SK-N-SH (cell line): ENCODE measurements around the gene DLK2. TPM values are rescaled to one million over a fixed set of nuclear protein-coding genes. Genes with fewer than 3 reads are reported as not detected.

Experiments
- CTCF ChIA-PET: fragments of 300-600, 350-600 bp; formaldehyde crosslinking; extraction: SDS; loops from one replicate; lab custom pipeline; 2021; lab: Yijun Ruan, JAX
- POLR2A ChIA-PET: fragments of 350-600 bp; sonication (Branson Sonifier 250); formaldehyde crosslinking; extraction: SDS; loops from one replicate; lab custom pipeline; 2020; ENCODE audit warnings: antibody characterized with exemption, inconsistent platforms; lab: Yijun Ruan, JAX
- DNase-seq: peaks from one replicate; pipeline ENCODE4 v3.0.0; 2012
- H2AFZ ChIP-seq: fragments of 200-600 bp; sonication (generic); 2 replicates; pipeline ENCODE4 v1.8.1; 2016; ENCODE audit warnings: antibody characterized with exemption, mild to moderate bottlenecking, low read depth
- H3F3A ChIP-seq: fragments of 200-600 bp; sonication (generic); replicated peaks from 2 replicates; pipeline ENCODE3; 2016; ENCODE audit warnings: antibody characterized with exemption, mild to moderate bottlenecking; ENCODE audit not compliant: insufficient read depth
- H3K27ac ChIP-seq, 2 experiments: fragments of 200-500 bp in 1 of 2; fragments of 200-600 bp in 1 of 2; sonication (Bioruptor generic) in 1 of 2; sonication (generic), shearing (Covaris generic) in 1 of 2; 2 replicates each; pipeline versions ENCODE4 v1.5.1 to v1.6.1; 2014 to 2016; ENCODE audit warnings: low read depth in 2 of 2, inconsistent platforms in 1 of 2, low read length in 1 of 2, mild to moderate bottlenecking in 1 of 2, mixed read lengths in 1 of 2
- H3K27me3 ChIP-seq: fragments of 200-600 bp; sonication (generic), shearing (Covaris generic); 2 replicates; pipeline ENCODE4 v1.6.1; 2016; ENCODE audit warnings: mixed run types; ENCODE audit not compliant: insufficient read depth
- H3K36me3 ChIP-seq, 2 experiments: fragments of 200-500 bp in 1 of 2; fragments of 200-600 bp in 1 of 2; sonication (Bioruptor generic) in 1 of 2; sonication (generic) in 1 of 2; replicated peaks in 1 of 2; 2 replicates each; pipeline versions ENCODE3 to v1.5.1; 2014 to 2016; ENCODE audit warnings: low read length in 1 of 2, mild to moderate bottlenecking in 1 of 2; ENCODE audit not compliant: insufficient read depth in 2 of 2, control insufficient read depth in 1 of 2
- H3K4me1 ChIP-seq, 2 experiments: fragments of 200-500 bp in 1 of 2; fragments of 200-600 bp in 1 of 2; sonication (Bioruptor generic) in 1 of 2; sonication (generic), shearing (Covaris generic) in 1 of 2; 2 replicates each; pipeline versions ENCODE4 v1.5.1 to v1.6.1; 2014 to 2016; ENCODE audit warnings: low read depth in 1 of 2, low read length in 1 of 2, mixed run types in 1 of 2; ENCODE audit not compliant: insufficient read depth in 2 of 2, control insufficient read depth in 1 of 2
- H3K4me2 ChIP-seq: fragments of 200-600 bp; sonication (generic), shearing (Covaris generic); 2 replicates; pipeline ENCODE4 v1.6.1; 2017; ENCODE audit warnings: mixed run types
- H3K4me3 ChIP-seq, 2 experiments: fragments of 200-500 bp in 1 of 2; fragments of 200-600 bp in 1 of 2; sonication (Bioruptor generic) in 1 of 2; sonication (generic), shearing (Covaris generic) in 1 of 2; 2 replicates each; pipeline versions ENCODE4 v1.5.1 to v1.8.1; 2014 to 2016; ENCODE audit warnings: low read depth in 2 of 2, inconsistent platforms in 1 of 2, low read length in 1 of 2, mild to moderate bottlenecking in 1 of 2, mixed read lengths in 1 of 2, moderate library complexity in 1 of 2
- H3K79me2 ChIP-seq: fragments of 200-600 bp; sonication (generic); 2 replicates; pipeline ENCODE4 v1.8.1; 2017; ENCODE audit warnings: mild to moderate bottlenecking; ENCODE audit not compliant: insufficient read depth
- H3K9ac ChIP-seq: fragments of 200-600 bp; sonication (generic); 2 replicates; pipeline ENCODE4 v1.6.1; 2017; ENCODE audit warnings: mixed run types
- H3K9me2 ChIP-seq: fragments of 200-600 bp; sonication (generic); 2 replicates; pipeline ENCODE4 v1.6.1; 2017; ENCODE audit warnings: mixed run types
- H3K9me3 ChIP-seq: fragments of 200-600 bp; sonication (generic); 2 replicates; pipeline ENCODE4 v1.6.1; 2017; ENCODE audit warnings: mixed run types, mild to moderate bottlenecking, moderate library complexity
- H4K20me1 ChIP-seq: fragments of 200-600 bp; sonication (generic); 2 replicates; pipeline ENCODE4 v1.6.1; 2017; ENCODE audit warnings: mild to moderate bottlenecking, mixed run types; ENCODE audit not compliant: insufficient read depth
- CHD2 ChIP-seq: fragments of 150-350 bp; IDR thresholded peaks from 2 replicates; pipeline ENCODE4 v1.6.1; 2018; ENCODE audit warnings: low read length; ENCODE audit not compliant: partially characterized antibody
- EZH2phosphoT487 ChIP-seq: fragments of 200-600 bp; sonication (generic); IDR thresholded peaks from 2 replicates; pipeline ENCODE4 v1.6.1; 2017; ENCODE audit warnings: low read depth, mixed run types, mild to moderate bottlenecking, antibody characterized with exemption, moderate library complexity, borderline replicate concordance
- FOXJ3 ChIP-seq: sonication (generic); formaldehyde crosslinking; IDR thresholded peaks from 2 replicates; pipeline ENCODE4 v1.5.1; 2020; ENCODE audit warnings: mild to moderate bottlenecking, missing genetic modification reagents
- GABPA ChIP-seq: IDR thresholded peaks from 2 replicates; pipeline ENCODE4 v1.4.0; 2012; ENCODE audit warnings: low read depth, mild to moderate bottlenecking
- IRF3 ChIP-seq: fragments of 150-350 bp; IDR thresholded peaks from 2 replicates; pipeline ENCODE4 v1.6.1; 2016; ENCODE audit warnings: mild to moderate bottlenecking, low read depth, low read length
- JUND ChIP-seq: IDR thresholded peaks from 2 replicates; pipeline ENCODE4 v1.4.0; 2012
- MEF2A ChIP-seq: IDR thresholded peaks from 2 replicates; pipeline ENCODE4 v1.4.0; 2012; ENCODE audit warnings: low read depth, borderline replicate concordance
- MXI1 ChIP-seq: IDR thresholded peaks from 2 replicates; pipeline ENCODE4 v1.6.1; 2012; ENCODE audit warnings: mild to moderate bottlenecking, low read depth, low read length, improper control_type of control experiment
- RAD21 ChIP-seq: IDR thresholded peaks from 2 replicates; pipeline ENCODE4 v1.6.1; 2012; ENCODE audit warnings: mild to moderate bottlenecking, low read length
- REST ChIP-seq: IDR thresholded peaks from 2 replicates; pipeline ENCODE4 v1.6.1; 2012; ENCODE audit warnings: mild to moderate bottlenecking, low read depth, low read length, moderate library complexity
- RFX5 ChIP-seq: IDR thresholded peaks from 2 replicates; pipeline ENCODE4 v1.6.1; 2012; ENCODE audit warnings: mild to moderate bottlenecking, improper control_type of control experiment, low read length
- TCF12 ChIP-seq: IDR thresholded peaks from 2 replicates; pipeline ENCODE4 v1.4.0; 2012
- TEAD4 ChIP-seq: IDR thresholded peaks from 2 replicates; pipeline ENCODE4 v1.4.0; 2012; ENCODE audit warnings: mild to moderate bottlenecking, borderline replicate concordance; ENCODE audit not compliant: insufficient read depth
- USF1 ChIP-seq: IDR thresholded peaks from 2 replicates; pipeline ENCODE4 v1.4.0; 2012; ENCODE audit warnings: low read depth, borderline replicate concordance
- YY1 ChIP-seq: IDR thresholded peaks from 2 replicates; pipeline ENCODE4 v1.4.0; 2012; ENCODE audit warnings: low read depth, mild to moderate bottlenecking
- WGBS: methylation state at CpG from one replicate; pipeline ENCODE4 v1.1.6; 2017; ENCODE audit warnings: low lambda C conversion rate; 5-methylcytosine and 5-hydroxymethylcytosine counted together
- polyA plus RNA-seq, 3 experiments: library from polyadenylated mRNA; depleted of rRNA; stranded (reverse); fragments of >200 nt; gene quantifications; 2 replicates each; pipeline ENCODE4 v1.2.3, GENCODE V29; 2012

Gene DLK2
- polyA plus RNA-seq, 1 of the 3 experiments (the other 2 are of a cell fraction): 3.9 TPM

GRCh38 chr6:43461936-43462335 is 6.6 kb upstream of the DLK2 start:
- H3K9me3 ChIP-seq: no peaks in the 10 kb centered on the region
- no peak overlapping the region for H2AFZ ChIP-seq
- H3K4me2 ChIP-seq: no peak overlapping the region
- H3K4me3 ChIP-seq: no peak overlapping the region
- no peaks in the 10 kb centered on the region for H3F3A ChIP-seq
- no peak overlapping the region for H3K27ac ChIP-seq
- H3K9me2 ChIP-seq: no peaks in the 10 kb centered on the region
- no peak overlapping the region for H3K9ac ChIP-seq
- no peaks in the 10 kb centered on the region for H3K36me3 ChIP-seq
- TF ChIP-seq GABPA (no peak), JUND (no peak), TEAD4 (no peak)
- WGBS: 54% methylated on average over 5 of the region's 5 CpGs
- no peaks in the 10 kb centered on the region for H3K79me2 ChIP-seq
- CTCF ChIA-PET: interaction anchor here (0.6 to 14.6 kb wide), 2 partner anchors 38 to 112 kb away, joined by 3 to 382 read pairs; partner anchors contain the start of gene LRRC73
- no peaks in the 10 kb centered on the region for H3K4me1 ChIP-seq
- DNase-seq: no peak
- POLR2A ChIA-PET: no interaction called here
- no peaks in the 10 kb centered on the region for H4K20me1 ChIP-seq
- peaks cover 4% of the 10 kb centered on the region; the same call in 1 of the 2 replicates for H3K27me3 ChIP-seq

- Histone ChIP-seq H3K27me3 (peaks cover 11% of the 10 kb centered on the region; the same call in 1 of the 2 replicates), H3K79me2 (no peaks in the 10 kb centered on the region), H3K9ac (no peak overlapping the region), H3K4me1 (peaks cover 0 to 5% of the 10 kb centered on the region in 2 experiments; a peak in 1 of 4 replicates), H4K20me1 (no peaks in the 10 kb centered on the region), H3K36me3 (no peaks in the 10 kb centered on the region), H3K4me3 (no peak overlapping the region), H3K4me2 (no peak overlapping the region), H3F3A (no peaks in the 10 kb centered on the region), H3K9me2 (no peaks in the 10 kb centered on the region), H2AFZ (no peak overlapping the region), H3K27ac (no peak overlapping the region), H3K9me3 (no peaks in the 10 kb centered on the region)
- TF ChIP-seq FOXJ3 (CRISPR knock-in tag) (no peak), TEAD4 (no peak), EZH2phosphoT487 (no peak), RAD21 (no peak), REST (no peak), MEF2A (no peak), GABPA (no peak), JUND (no peak), MXI1 (no peak), TCF12 (no peak), YY1 (no peak), CHD2 (no peak), IRF3 (no peak), USF1 (no peak), RFX5 (no peak)
- CTCF ChIA-PET: interaction anchor here (1.1 to 14.6 kb wide), 4 partner anchors 12 to 40 kb away, joined by 3 to 382 read pairs (median 4); partner anchors contain the start of gene LRRC73
- WGBS: 33% methylated on average over 3 of the region's 4 CpGs
- DNase-seq: no peak
- POLR2A ChIA-PET: interaction anchor here (1.7 kb wide), 1 partner anchor 50 kb away, joined by 3 read pairs; the partner anchor contains the start of gene LRRC73
Observed at GRCh38 chr6:43460032-43460431, 4.7 kb upstream of the DLK2 start.
